ENCODE data around the gene IGFALS.

The IGFALS gene

GRCh38 chr16:1744338-1744840, 49.1 kb downstream of the IGFALS start:
- no peak for DNase-seq (ENCODE audit: low spot score)

- no peak for DNase-seq (ENCODE audit: low spot score)
Measured at GRCh38 chr16:1743376-1744337, 49.8 kb downstream of the IGFALS start.

GRCh38 chr16:1741553-1742165, 51.8 kb downstream of the IGFALS start:
- DNase-seq (ENCODE audit: low spot score) = no peak

- DNase-seq (ENCODE audit: low spot score) = no peak
Measured at GRCh38 chr16:1740781-1741490, 52.6 kb downstream of the IGFALS start.
